Neural crest cell (in vitro differentiated cells): Measurements from ENCODE around the gene IRAK1. TPM values are rescaled to one million over a fixed set of nuclear protein-coding genes. Genes with fewer than 3 reads are reported as not detected.
"Not testable (repeated sequence)": the region's sequence is repeated elsewhere in the genome, so short reads cannot be mapped to it uniquely, and the experiment has no call there.

Source experiments
- DNase-seq: peaks from one replicate; pipeline ENCODE4 v3.0.0; 2021; ENCODE audit warnings: low read depth, mixed read lengths, low spot score
- H3K27ac Mint-ChIP-seq: one replicate; pipeline ENCODE4 v1.8.0; 2021; ENCODE audit warnings: mild to moderate bottlenecking, mixed read lengths; ENCODE audit not compliant: unreplicated experiment
- H3K27me3 Mint-ChIP-seq: 2 replicates; pipeline ENCODE4 v1.8.0; 2021; ENCODE audit warnings: low read depth, mild to moderate bottlenecking, mixed read lengths
- H3K36me3 Mint-ChIP-seq: 2 replicates; pipeline ENCODE4 v1.8.0; 2021; ENCODE audit warnings: low read depth, mild to moderate bottlenecking, mixed read lengths
- H3K4me1 Mint-ChIP-seq: 2 replicates; pipeline ENCODE4 v1.8.0; 2021; ENCODE audit warnings: mixed read lengths
- H3K4me3 Mint-ChIP-seq: one replicate; pipeline ENCODE4 v1.8.0; 2021; ENCODE audit warnings: mild to moderate bottlenecking, mixed read lengths
- H3K9me3 Mint-ChIP-seq: 2 replicates; pipeline ENCODE4 v1.8.0; 2021; ENCODE audit warnings: mixed read lengths
- total RNA-seq: library from RNA; stranded (reverse); gene quantifications from 2 replicates; pipeline ENCODE4 v1.2.1, GENCODE V29; 2021
- TF ChIP-seq, protein P1 (sequence below): fragments of 200-600 bp; sonication (generic); conservative IDR thresholded peaks from 2 replicates; pipeline ENCODE4 v1.5.0; 2021; ENCODE audit warnings: antibody characterized with exemption, mild to moderate bottlenecking

Gene IRAK1
- total RNA-seq, 1 donor from 2014 or later, result 127 TPM

DNA sequence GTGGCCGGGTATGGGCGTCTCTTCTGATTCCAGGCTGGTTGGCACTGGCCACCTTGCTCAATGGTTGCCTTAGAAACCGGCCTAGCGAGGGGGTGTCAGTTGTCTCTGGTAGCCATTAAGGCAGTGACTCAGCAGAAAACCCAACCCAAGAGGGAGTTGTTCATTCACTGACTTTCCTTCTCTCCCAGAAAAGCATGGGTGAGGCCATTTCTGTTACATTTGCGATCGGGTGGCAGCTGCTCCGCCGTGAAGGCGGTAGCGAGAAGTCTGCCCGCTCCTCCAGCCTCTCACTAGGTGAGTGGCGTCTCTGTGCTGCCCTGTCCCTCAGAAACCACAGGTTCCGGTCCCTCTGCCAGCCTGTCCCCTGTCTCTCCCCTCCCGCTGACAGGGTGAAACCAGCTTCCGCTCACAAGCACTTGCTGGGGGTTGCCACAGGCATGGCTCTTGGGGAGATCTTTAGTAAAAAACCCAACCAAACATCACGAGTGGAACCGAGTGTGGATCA is 17.4 kb downstream of the IRAK1 start:
- Mint-ChIP-seq H3K27ac (peak overlapping the region; percentile 57), H3K27me3 (no peaks in the 10 kb centered on the region), H3K4me1 (peaks cover 31% of the 10 kb centered on the region), H3K9me3 (peaks cover 3% of the 10 kb centered on the region), H3K36me3 (peaks cover 9% of the 10 kb centered on the region), H3K4me3 (no peak overlapping the region)
- DNase-seq, result no peak
- TF ChIP-seq, protein P1, sequence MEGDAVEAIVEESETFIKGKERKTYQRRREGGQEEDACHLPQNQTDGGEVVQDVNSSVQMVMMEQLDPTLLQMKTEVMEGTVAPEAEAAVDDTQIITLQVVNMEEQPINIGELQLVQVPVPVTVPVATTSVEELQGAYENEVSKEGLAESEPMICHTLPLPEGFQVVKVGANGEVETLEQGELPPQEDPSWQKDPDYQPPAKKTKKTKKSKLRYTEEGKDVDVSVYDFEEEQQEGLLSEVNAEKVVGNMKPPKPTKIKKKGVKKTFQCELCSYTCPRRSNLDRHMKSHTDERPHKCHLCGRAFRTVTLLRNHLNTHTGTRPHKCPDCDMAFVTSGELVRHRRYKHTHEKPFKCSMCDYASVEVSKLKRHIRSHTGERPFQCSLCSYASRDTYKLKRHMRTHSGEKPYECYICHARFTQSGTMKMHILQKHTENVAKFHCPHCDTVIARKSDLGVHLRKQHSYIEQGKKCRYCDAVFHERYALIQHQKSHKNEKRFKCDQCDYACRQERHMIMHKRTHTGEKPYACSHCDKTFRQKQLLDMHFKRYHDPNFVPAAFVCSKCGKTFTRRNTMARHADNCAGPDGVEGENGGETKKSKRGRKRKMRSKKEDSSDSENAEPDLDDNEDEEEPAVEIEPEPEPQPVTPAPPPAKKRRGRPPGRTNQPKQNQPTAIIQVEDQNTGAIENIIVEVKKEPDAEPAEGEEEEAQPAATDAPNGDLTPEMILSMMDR, result no peak

DNA sequence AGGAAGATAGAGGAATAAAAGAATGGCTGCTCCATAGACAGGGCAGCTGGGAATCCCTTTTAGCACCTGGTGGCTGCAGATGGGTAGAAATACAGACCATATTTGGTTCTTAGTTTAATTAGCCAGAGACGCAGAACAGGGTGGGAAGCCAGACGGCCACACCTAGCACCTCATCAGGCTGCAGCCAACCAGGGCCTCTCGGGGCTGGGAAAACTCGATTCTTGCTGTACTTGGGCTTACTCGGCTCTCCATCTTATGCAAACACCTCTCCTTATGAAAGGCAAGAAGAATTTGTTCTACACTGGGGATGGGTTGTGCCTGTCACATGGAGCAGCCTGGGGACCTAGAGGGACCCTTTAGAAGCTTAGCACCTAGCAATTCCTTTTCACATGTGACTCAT is 19.7 kb downstream of the IRAK1 start:
- Mint-ChIP-seq H3K9me3 (peaks cover 5% of the 10 kb centered on the region), H3K4me3 (no peak overlapping the region), H3K4me1 (peaks cover 31% of the 10 kb centered on the region), H3K36me3 (peaks cover 9% of the 10 kb centered on the region), H3K27ac (no peak overlapping the region), H3K27me3 (no peaks in the 10 kb centered on the region)
- TF ChIP-seq, protein P1, result no peak
- no peak for DNase-seq

GRCh38 chrX:153999359-154000037 is 20.2 kb downstream of the IRAK1 start:
- peaks cover 5% of the 10 kb centered on the region for H3K9me3 Mint-ChIP-seq
- peak overlapping the region; percentile 81 for H3K27ac Mint-ChIP-seq
- TF ChIP-seq, protein P1, result no peak
- H3K4me3 Mint-ChIP-seq, result no peak overlapping the region
- peaks cover 9% of the 10 kb centered on the region for H3K36me3 Mint-ChIP-seq
- DNase-seq, result no peak
- H3K4me1 Mint-ChIP-seq, result peaks cover 26% of the 10 kb centered on the region
- H3K27me3 Mint-ChIP-seq, result no peaks in the 10 kb centered on the region

DNA sequence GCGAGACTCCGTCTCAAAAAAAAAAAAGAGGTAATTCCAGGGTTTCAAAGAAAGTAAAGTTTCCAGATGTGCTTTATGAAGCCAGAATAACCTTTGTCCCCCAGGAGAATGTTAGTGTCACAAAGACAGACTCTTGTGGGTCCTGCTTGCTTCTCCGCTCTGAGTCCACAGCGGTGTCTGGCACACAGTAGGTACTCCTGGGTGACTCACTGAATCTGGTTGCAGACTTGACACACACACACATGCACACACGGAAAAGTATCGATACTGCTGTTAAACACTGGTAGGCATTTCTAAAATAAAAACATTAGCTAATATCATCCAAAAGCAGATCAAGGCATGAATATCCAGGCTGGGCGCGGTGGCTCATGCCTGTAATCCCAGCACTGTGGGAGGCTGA is 24.2 kb downstream of the IRAK1 start:
- Mint-ChIP-seq H3K9me3 (peaks cover 2% of the 10 kb centered on the region), H3K4me3 (no peak overlapping the region), H3K36me3 (no peaks in the 10 kb centered on the region), H3K27ac (no peak overlapping the region), H3K27me3 (no peaks in the 10 kb centered on the region), H3K4me1 (peaks cover 5% of the 10 kb centered on the region)
- DNase-seq, result no peak
- TF ChIP-seq, protein P1, result no peak

DNA sequence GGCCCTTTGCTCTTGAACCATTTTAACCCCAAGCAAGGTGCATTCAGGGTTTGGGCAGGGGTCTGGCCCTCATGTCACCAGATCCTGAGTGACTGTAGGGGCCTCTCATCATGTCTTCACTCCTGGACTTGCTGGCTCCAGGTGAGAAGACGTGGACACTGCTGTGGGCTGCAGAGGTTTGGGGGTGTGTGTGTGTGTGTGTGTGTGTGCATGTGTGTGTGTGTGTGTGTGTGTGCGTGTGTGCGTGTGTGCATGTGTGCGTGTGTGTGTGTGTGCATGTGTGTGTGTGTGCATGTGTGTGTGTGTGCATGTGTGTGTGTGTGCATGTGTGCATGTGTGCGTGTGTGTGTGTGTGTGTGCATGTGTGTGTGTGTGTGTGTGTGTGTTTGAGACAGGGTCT is 25.3 kb downstream of the IRAK1 start:
- H3K4me3 Mint-ChIP-seq, H3K36me3 Mint-ChIP-seq, H3K27me3 Mint-ChIP-seq, H3K9me3 Mint-ChIP-seq, H3K27ac Mint-ChIP-seq, DNase-seq, H3K4me1 Mint-ChIP-seq: not testable (repeated sequence)

GRCh38 chrX:153993978-153994377 is 25.7 kb downstream of the IRAK1 start:
- Mint-ChIP-seq H3K36me3 (no peaks in the 10 kb centered on the region), H3K27me3 (no peaks in the 10 kb centered on the region), H3K4me3 (no peak overlapping the region), H3K9me3 (peaks cover 2% of the 10 kb centered on the region), H3K27ac (no peak overlapping the region), H3K4me1 (peaks cover 4% of the 10 kb centered on the region)
- TF ChIP-seq, protein P1, result no peak
- DNase-seq, result no peak
